Left colon (tissue), 2 donors: ENCODE measurements around the gene ASB15. TPM values are rescaled to one million over a fixed set of nuclear protein-coding genes. Genes with fewer than 3 reads are reported as not detected.
"Not testable (repeated sequence)": the region's sequence is repeated elsewhere in the genome, so short reads cannot be mapped to it uniquely, and the experiment has no call there.

ENCODE experiments used
- ATAC-seq: fragments of 200-7000 bp; cut with Tn5 transposase; one replicate; pipeline ENCODE4 v1.9.1; 2020; ENCODE audit warnings: mild to moderate bottlenecking, moderate library complexity
- DNase-seq, 2 donors: peaks; one replicate each; pipeline ENCODE4 v3.0.0-alpha.2; 2020
- intact Hi-C, 2 donors: fragments of 100-400 bp; cut with DNase I in 1 of 2; cut with micrococcal nuclease in 1 of 2; formaldehyde crosslinking; loops; one replicate each; pipeline versions ENCODE4 v1.11.2 to v1.14.0; 2022; cut with DNase I, micrococcal nuclease
- long read RNA-seq: library from polyadenylated mRNA; unstranded; transcript quantifications from one replicate; pipeline ENCODE4 v2.0.0, GENCODE V29; 2021
- total RNA-seq, 2 donors: library from RNA; stranded (reverse); fragmentation: NEBNext Ultra II Directional; extraction: Animal tissue kit (Norgen Biotek cat#: 25700); gene quantifications; one replicate each; pipeline ENCODE4 v1.2.1, GENCODE V29; 2021
- donor health status: DM: no; HTN: no; CAD: no.
- donor health status: DM: yes; HTN: yes; CAD: no.

Gene ASB15
- not detected for total RNA-seq
- long read RNA-seq = 0 reads

- ATAC-seq (no peak), DNase-seq (no peak)
- intact Hi-C loops = no loop called here
Observed at GRCh38 chr7:123601530-123601929, at the start of gene ASB15. Gene ASB15, plus strand, starts transcription at chr7:123601821. Its CDS starts 12,682 bp downstream, at chr7:123614503.

- DNase-seq, ATAC-seq: not testable (repeated sequence)
- intact Hi-C loops = loop anchor here in 1 of 2 donors (10.0 kb wide), 1 partner anchor 203 kb away; no protein-coding TSS in a partner anchor
Observed at GRCh38 chr7:123552134-123552533, 49.5 kb upstream of the ASB15 start.

GRCh38 chr7:123552641-123553040 lies 49.0 kb upstream of the ASB15 start:
- intact Hi-C loops = loop anchor here in 1 of 2 donors (10.0 kb wide), 1 partner anchor 202 kb away; no protein-coding TSS in a partner anchor
- DNase-seq = no peak
- no peak for ATAC-seq

DNA sequence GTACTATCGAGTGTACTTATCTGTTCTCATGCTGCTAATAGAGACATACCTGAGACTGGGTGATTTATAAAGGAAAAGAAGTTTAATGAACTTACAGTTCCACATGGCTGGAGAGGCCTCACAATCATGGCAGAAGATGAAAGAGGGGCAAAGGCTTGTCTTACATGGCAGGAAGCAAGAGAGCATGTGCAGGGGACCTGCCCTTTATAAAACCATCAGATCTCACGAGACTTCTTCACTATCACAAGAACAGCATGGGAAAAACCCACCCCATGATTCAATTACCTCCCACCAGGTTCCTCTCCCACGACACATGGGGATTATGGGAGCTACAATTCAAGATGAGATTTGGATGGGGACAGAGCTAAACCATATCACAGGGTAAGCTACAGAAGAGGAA lies 48.5 kb upstream of the ASB15 start:
- no peak for DNase-seq
- intact Hi-C loops = loop anchor here in 1 of 2 donors (10.0 kb wide), 1 partner anchor 202 kb away; no protein-coding TSS in a partner anchor
- no peak for ATAC-seq

DNA sequence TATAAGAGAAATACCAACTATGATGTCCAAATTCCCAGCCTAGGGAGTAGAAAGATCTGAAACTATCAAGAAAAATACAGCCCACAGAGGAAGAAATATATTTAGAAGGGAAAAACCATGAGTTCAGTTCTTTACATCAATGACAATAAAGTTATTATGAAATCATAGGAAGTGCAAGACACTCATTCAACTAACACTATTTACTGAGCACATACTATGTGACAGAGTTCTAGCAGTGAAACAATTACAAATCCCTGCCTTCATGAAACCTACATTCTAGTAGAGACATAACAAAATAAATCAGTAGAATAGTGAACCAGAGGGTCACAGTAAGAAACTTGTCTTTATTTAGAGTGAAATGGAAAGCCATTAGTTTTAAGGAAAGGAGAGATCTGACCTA lies 46.1 kb upstream of the ASB15 start:
- intact Hi-C loops = loop anchor here in 1 of 2 donors (10.0 kb wide), 1 partner anchor 199 kb away; no protein-coding TSS in a partner anchor
- ATAC-seq (no peak), DNase-seq (no peak)

GRCh38 chr7:123557016-123557397 lies 44.6 kb upstream of the ASB15 start:
- peak; percentile 45 for ATAC-seq
- intact Hi-C loops = loop anchor here in 1 of 2 donors (10.0 kb wide), 1 partner anchor 198 kb away; no protein-coding TSS in a partner anchor
- DNase-seq = no peak

- intact Hi-C loops = loop anchor here in 1 of 2 donors (10.0 kb wide), 1 partner anchor 197 kb away; no protein-coding TSS in a partner anchor
- DNase-seq = peak; percentile 98 to 99
- peak; percentile 100 for ATAC-seq
Observed at GRCh38 chr7:123557398-123558288, 44.0 kb upstream of the ASB15 start, which contains the start of gene NDUFA5. Gene NDUFA5, minus strand, starts transcription at chr7:123557818. Its CDS starts 23 bp downstream, at chr7:123557795.

DNA sequence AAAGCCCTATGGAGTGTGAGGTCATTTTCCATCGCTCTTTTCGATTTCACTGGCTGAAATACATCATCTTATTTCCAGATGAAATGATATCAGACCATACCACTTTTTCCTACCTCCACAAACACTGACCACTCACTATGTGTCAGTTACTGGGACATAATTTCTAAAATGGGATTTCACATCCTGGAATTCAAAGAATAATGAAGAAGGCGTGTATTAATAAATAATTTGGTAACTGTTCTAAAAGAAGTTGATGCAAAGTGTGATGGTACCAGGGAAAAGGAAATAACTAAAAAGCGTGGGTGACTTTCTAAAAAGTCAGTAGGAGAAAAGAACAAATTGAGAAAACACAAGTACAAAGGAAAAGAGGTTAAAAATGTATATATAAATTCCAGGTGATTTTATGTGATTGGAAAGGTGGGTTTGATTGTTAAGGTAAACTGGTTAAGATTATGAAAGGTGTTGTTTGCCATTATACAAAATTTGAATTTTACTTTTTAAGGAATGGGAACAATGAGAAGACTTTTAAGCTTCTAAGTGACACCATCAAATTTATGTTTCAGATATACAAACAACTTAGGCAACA lies 43.2 kb upstream of the ASB15 start:
- DNase-seq = no peak
- no peak for ATAC-seq
- intact Hi-C loops = loop anchor here in 1 of 2 donors (10.0 kb wide), 1 partner anchor 196 kb away; no protein-coding TSS in a partner anchor

DNA sequence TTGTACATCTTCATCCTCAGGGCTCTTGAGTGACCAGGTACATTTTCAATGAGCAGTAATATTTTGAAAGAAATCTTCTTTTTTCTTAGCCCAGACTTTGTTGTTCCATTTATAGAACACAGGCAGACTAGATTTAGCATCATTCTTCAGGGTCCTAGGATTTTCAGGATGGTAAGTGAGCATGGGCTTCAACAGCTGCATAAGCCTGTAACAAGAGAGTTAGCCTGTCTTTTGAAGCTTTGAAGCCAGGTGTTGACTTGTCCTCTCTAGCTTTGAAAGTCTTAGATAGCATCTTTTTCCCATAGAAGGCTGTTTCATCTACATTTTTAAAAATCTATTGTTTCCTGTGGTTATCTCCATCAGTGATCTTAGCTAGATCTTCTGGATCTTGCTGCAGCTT lies 39.5 kb upstream of the ASB15 start:
- DNase-seq (no peak), ATAC-seq (no peak)
- intact Hi-C loops = no loop called here

- DNase-seq (no peak), ATAC-seq (no peak)
- intact Hi-C loops = no loop called here
Observed at GRCh38 chr7:123569352-123570010, 32.1 kb upstream of the ASB15 start.

DNA sequence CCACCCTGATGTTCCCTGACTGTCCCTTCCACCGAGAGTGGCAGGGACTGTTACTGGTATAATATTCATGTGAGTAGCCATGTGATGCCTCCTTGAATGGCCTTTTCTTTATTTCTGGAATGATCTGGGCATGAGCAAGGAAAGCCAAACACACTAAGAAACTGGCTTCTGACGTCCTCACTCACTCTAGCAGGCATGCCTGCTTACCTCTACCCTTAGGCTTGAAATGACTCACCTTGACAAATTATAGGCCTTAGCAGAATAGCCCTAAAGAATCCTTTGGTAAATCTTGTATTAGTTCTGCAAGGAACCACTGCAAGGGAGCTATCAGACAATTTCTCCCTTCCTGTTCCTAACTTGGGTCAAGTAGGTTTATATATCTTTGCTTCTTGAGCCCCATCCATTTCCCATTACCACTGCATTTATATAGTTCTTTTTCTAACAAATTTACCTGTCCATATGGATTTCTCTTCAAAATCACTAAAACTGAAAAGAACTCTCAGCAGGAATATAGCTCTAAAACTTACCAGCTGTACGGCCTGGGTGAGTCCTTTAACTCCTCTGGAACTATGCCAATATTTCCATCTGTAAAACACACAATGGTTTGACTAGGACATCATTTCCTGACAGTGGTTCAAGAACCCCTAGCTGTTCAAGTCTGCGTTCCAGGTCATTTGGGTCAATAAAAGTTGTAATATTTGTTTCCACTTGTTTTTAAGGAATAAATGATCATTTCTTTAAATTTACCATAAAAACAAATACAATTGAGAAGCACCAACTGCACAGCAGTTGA lies 31.0 kb upstream of the ASB15 start:
- DNase-seq (no peak), ATAC-seq (no peak)
- intact Hi-C loops = no loop called here

DNA sequence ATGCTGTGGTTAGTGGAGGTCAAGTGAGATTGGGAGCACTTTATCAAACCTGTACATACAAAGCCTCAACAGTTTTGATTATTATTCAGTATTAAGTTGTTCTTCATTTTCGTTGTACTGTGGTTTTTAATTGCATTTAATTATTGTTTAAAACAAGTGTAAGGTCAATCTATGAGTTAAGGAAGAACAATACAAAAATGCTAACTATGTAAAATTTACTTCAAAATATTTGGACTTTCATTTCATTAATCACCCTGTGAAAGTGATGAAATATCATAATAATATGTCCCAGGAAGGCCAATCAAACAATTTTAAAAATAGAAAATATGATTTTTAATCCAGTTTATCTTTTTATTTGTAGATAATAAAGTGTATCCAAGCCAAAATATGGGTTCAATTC lies 30.4 kb upstream of the ASB15 start:
- no peak for DNase-seq
- ATAC-seq = no peak
- intact Hi-C loops = no loop called here

GRCh38 chr7:123571684-123572083 lies 29.9 kb upstream of the ASB15 start:
- intact Hi-C loops = no loop called here
- DNase-seq = no peak
- ATAC-seq = no peak

- intact Hi-C loops = no loop called here
- DNase-seq (no peak), ATAC-seq (no peak)
Observed at GRCh38 chr7:123573341-123573740, 28.3 kb upstream of the ASB15 start.

DNA sequence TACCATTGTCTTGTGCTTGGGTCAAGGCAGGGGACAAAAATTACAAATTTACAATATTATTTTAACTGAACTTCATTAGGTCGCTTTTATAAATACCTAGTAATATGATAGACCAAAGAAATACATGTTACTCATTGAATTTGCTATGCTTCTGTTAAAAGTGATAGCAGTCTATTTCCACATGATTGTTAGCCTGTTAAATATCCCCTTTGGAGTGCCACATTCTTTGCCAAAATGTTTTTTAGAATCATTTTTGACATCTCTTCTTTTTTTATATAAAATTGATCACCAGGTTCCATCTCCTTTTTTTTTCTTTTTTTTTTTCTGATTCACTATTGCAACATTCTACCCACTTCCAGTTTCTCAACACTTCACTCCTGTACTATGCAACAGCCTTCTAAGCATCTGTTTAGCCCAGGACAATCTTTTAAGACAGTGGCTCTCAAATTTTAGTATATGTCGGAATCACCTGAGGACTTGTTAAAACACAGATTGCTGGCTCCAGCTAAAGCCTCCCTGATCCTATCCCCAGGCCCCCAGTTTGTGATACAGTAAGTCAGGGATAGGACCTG lies 27.6 kb upstream of the ASB15 start:
- ATAC-seq (no peak), DNase-seq (no peak)
- intact Hi-C loops = no loop called here

DNA sequence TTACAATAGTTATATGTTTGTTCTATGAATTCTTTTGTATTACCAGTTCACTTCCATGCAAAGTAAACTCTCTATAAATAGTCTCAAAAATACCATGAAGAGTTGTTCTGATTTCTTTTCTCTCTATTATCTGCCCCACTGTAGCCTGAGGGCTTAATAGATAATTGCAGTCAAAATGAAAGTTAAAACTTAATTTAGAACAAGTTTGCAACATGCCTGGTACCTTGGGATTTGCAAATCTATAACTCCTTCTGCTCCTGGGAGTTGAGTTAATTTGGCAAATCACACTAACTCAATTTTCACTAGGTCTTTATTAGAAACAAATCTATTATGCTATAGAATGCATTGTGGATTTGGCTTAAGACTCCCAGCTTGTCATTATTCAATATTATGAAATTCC lies 22.2 kb upstream of the ASB15 start:
- no peak for ATAC-seq
- no peak for DNase-seq
- intact Hi-C loops = no loop called here

GRCh38 chr7:123580406-123581161 lies 21.0 kb upstream of the ASB15 start:
- intact Hi-C loops = no loop called here
- DNase-seq (no peak), ATAC-seq (peak; percentile 74)

- ATAC-seq (no peak), DNase-seq (no peak)
- intact Hi-C loops = no loop called here
Observed at GRCh38 chr7:123581162-123581459, 20.5 kb upstream of the ASB15 start.
